Upper lobe of right lung (tissue), 1 donor: Measurements from ENCODE around the gene HDAC4. TPM values are rescaled to one million over a fixed set of nuclear protein-coding genes. Genes with fewer than 3 reads are reported as not detected.

Source experiments
- ATAC-seq: fragments of 200-7000 bp; cut with Tn5 transposase; one replicate; pipeline ENCODE4 v1.9.1; 2020; ENCODE audit warnings: mild to moderate bottlenecking, moderate library complexity
- DNase-seq: peaks from one replicate; pipeline ENCODE4 v3.0.0-alpha.2; 2020
- H3K27ac ChIP-seq: fragments of 200-600 bp; one replicate; pipeline ENCODE4 v1.8.0; 2022
- H3K27me3 ChIP-seq: fragments of 200-600 bp; one replicate; pipeline ENCODE4 v1.8.0; 2022; ENCODE audit warnings: mild to moderate bottlenecking
- H3K36me3 ChIP-seq: fragments of 200-600 bp; one replicate; pipeline ENCODE4 v1.8.0; 2022
- H3K4me1 ChIP-seq: fragments of 200-600 bp; one replicate; pipeline ENCODE4 v1.8.0; 2022
- H3K4me3 ChIP-seq: fragments of 200-600 bp; one replicate; pipeline ENCODE4 v1.8.0; 2022; ENCODE audit warnings: mild to moderate bottlenecking
- H3K9me3 ChIP-seq: fragments of 200-600 bp; one replicate; pipeline ENCODE4 v1.8.0; 2022
- intact Hi-C: fragments of 100-400 bp; cut with DNase I; formaldehyde crosslinking; loops from one replicate; pipeline ENCODE4 v1.11.0; 2022
- total RNA-seq: library from RNA; stranded (reverse); fragmentation: NEBNext Ultra II Directional; extraction: Animal tissue kit (Norgen Biotek cat#: 25700); gene quantifications from one replicate; pipeline ENCODE4 v1.2.1, GENCODE V29; 2021
- TF ChIP-seq, protein P1 (sequence below): fragments of 200-600 bp; IDR thresholded peaks from one replicate; pipeline ENCODE4 v1.8.0; 2022; ENCODE audit warnings: antibody characterized with exemption
- donor health status: DM: no; HTN: yes; CAD: no; lungs with severe emphysema.

The HDAC4 gene
- total RNA-seq, 1 donor from 2014 or later: 44.1 TPM

DNA sequence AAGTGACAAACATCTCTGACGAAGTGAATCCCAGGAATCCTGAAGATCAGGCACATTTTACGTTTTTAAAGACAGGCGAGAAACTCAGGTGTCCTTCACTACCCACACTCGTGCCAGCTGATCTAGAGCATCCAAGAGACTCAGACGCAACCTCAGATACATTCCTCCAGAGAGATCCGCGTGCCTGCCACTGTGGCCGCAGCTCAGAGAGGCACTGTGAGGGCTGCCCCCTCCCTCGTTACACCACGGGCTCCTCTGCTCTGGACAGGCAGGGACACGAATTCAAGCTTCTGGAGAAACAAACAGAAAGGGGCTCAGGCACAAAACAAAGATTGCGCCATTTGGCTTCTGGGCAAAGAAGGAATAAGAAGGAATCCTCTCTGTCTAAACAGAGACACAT is 268.0 kb downstream of the HDAC4 start:
- Histone ChIP-seq H3K27ac (no peak overlapping the region), H3K36me3 (peaks cover 78% of the 10 kb centered on the region), H3K27me3 (no peaks in the 10 kb centered on the region), H3K9me3 (no peaks in the 10 kb centered on the region), H3K4me1 (no peaks in the 10 kb centered on the region), H3K4me3 (no peak overlapping the region)
- intact Hi-C loops: no loop called here
- ATAC-seq (no peak), DNase-seq (no peak)
- TF ChIP-seq, protein P1, sequence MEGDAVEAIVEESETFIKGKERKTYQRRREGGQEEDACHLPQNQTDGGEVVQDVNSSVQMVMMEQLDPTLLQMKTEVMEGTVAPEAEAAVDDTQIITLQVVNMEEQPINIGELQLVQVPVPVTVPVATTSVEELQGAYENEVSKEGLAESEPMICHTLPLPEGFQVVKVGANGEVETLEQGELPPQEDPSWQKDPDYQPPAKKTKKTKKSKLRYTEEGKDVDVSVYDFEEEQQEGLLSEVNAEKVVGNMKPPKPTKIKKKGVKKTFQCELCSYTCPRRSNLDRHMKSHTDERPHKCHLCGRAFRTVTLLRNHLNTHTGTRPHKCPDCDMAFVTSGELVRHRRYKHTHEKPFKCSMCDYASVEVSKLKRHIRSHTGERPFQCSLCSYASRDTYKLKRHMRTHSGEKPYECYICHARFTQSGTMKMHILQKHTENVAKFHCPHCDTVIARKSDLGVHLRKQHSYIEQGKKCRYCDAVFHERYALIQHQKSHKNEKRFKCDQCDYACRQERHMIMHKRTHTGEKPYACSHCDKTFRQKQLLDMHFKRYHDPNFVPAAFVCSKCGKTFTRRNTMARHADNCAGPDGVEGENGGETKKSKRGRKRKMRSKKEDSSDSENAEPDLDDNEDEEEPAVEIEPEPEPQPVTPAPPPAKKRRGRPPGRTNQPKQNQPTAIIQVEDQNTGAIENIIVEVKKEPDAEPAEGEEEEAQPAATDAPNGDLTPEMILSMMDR: no peak

- Histone ChIP-seq H3K36me3 (peaks cover 78% of the 10 kb centered on the region), H3K27me3 (no peaks in the 10 kb centered on the region), H3K4me3 (no peak overlapping the region), H3K27ac (no peak overlapping the region), H3K9me3 (no peaks in the 10 kb centered on the region), H3K4me1 (no peaks in the 10 kb centered on the region)
- TF ChIP-seq, protein P1: no peak
- intact Hi-C loops: no loop called here
- DNase-seq (no peak), ATAC-seq (no peak)
Measured at GRCh38 chr2:239132156-239132709, 268.6 kb downstream of the HDAC4 start.

DNA sequence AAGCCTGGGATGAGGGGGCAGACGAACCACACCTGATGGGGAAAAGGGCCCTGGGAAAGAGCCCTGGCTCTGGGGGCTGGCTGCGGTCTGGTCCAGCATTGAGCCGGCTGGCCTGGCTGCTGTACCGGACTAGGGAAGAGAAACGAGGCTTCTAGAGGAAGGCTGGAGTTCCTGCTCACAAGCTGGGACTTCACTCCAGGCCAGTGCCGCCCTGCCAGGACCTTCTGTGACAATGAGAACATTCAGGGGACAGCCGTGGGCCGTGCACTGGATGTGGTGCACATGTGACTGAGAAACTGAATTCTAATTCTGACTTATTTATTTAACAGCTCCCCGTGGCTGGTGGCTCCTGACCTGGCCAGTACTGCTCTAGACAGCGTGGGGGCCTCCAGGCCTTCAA is 269.3 kb downstream of the HDAC4 start:
- no peak overlapping the region for H3K4me3 ChIP-seq
- no peaks in the 10 kb centered on the region for H3K27me3 ChIP-seq
- no peak overlapping the region for H3K27ac ChIP-seq
- TF ChIP-seq, protein P1: no peak
- H3K9me3 ChIP-seq: no peaks in the 10 kb centered on the region
- no peaks in the 10 kb centered on the region for H3K4me1 ChIP-seq
- DNase-seq: no peak
- intact Hi-C loops: no loop called here
- H3K36me3 ChIP-seq: peaks cover 78% of the 10 kb centered on the region
- ATAC-seq: no peak

GRCh38 chr2:239130786-239131325 is 270.0 kb downstream of the HDAC4 start:
- Histone ChIP-seq H3K4me1 (no peaks in the 10 kb centered on the region), H3K9me3 (no peaks in the 10 kb centered on the region), H3K27me3 (no peaks in the 10 kb centered on the region), H3K36me3 (peaks cover 84% of the 10 kb centered on the region), H3K27ac (no peak overlapping the region), H3K4me3 (no peak overlapping the region)
- DNase-seq (no peak), ATAC-seq (no peak)
- intact Hi-C loops: no loop called here
- TF ChIP-seq, protein P1: no peak

GRCh38 chr2:239130041-239130440 is 270.8 kb downstream of the HDAC4 start:
- Histone ChIP-seq H3K4me1 (no peaks in the 10 kb centered on the region), H3K27ac (no peak overlapping the region), H3K4me3 (no peak overlapping the region), H3K36me3 (peaks cover 86% of the 10 kb centered on the region), H3K27me3 (no peaks in the 10 kb centered on the region), H3K9me3 (no peaks in the 10 kb centered on the region)
- ATAC-seq: no peak
- TF ChIP-seq, protein P1: no peak
- no peak for DNase-seq
- intact Hi-C loops: no loop called here
